DOHH2 (cell line): Measurements from ENCODE around the gene TEX35.

Experiments
- H3F3A ChIP-seq: fragments of 200-600 bp; sonication (generic), shearing (Covaris generic); 2 replicates; pipeline ENCODE4 v1.6.0; 2016; ENCODE audit warnings: antibody characterized with exemption, mild to moderate bottlenecking; ENCODE audit not compliant: control insufficient read depth, insufficient read depth
- H3K27ac ChIP-seq: fragments of 200-600 bp; sonication (generic); 2 replicates; pipeline ENCODE4 v1.5.1; 2014; ENCODE audit warnings: low read depth, mild to moderate bottlenecking, low read length, moderate library complexity
- H3K27me3 ChIP-seq: fragments of 200-600 bp; sonication (generic); 2 replicates; pipeline ENCODE4 v1.6.1; 2014; ENCODE audit warnings: mild to moderate bottlenecking, low read length, mixed read lengths; ENCODE audit not compliant: control insufficient read depth
- H3K36me3 ChIP-seq: fragments of 200-600 bp; sonication (generic); 2 replicates; pipeline ENCODE4 v1.6.1; 2014; ENCODE audit warnings: mild to moderate bottlenecking, low read length, moderate library complexity, mixed read lengths; ENCODE audit not compliant: control insufficient read depth
- H3K4me1 ChIP-seq: fragments of 200-600 bp; sonication (generic); 2 replicates; pipeline ENCODE4 v1.6.1; 2014; ENCODE audit warnings: mild to moderate bottlenecking, low read length, mixed read lengths; ENCODE audit not compliant: control insufficient read depth
- H3K4me2 ChIP-seq: fragments of 200-600 bp; sonication (generic); 2 replicates; pipeline ENCODE4 v1.6.0; 2014; ENCODE audit warnings: mild to moderate bottlenecking, low read length, moderate library complexity
- H3K4me3 ChIP-seq: fragments of 200-600 bp; sonication (generic); 2 replicates; pipeline ENCODE4 v1.5.1; 2014; ENCODE audit warnings: mild to moderate bottlenecking, low read length, mixed read lengths
- H3K79me2 ChIP-seq: fragments of 200-600 bp; sonication (generic); 2 replicates; pipeline ENCODE4 v1.6.1; 2014; ENCODE audit warnings: mild to moderate bottlenecking, low read length, mixed read lengths; ENCODE audit not compliant: control insufficient read depth
- H3K9me2 ChIP-seq: fragments of 200-600 bp; sonication (generic); replicated peaks from 2 replicates; pipeline ENCODE4 v1.6.1; 2014; ENCODE audit warnings: mild to moderate bottlenecking, low read length, mixed read lengths; ENCODE audit not compliant: control insufficient read depth
- H3K9me3 ChIP-seq: fragments of 200-600 bp; sonication (generic); 2 replicates; pipeline ENCODE4 v1.6.1; 2014; ENCODE audit warnings: antibody characterized with exemption, low read length, mixed read lengths; ENCODE audit not compliant: control insufficient read depth, insufficient read depth
- H4K20me1 ChIP-seq: fragments of 200-600 bp; sonication (generic); 2 replicates; pipeline ENCODE4 v1.6.0; 2014; ENCODE audit warnings: low read depth, mild to moderate bottlenecking, antibody characterized with exemption, low read length, moderate library complexity; ENCODE audit not compliant: control insufficient read depth, insufficient read depth
- EZH2phosphoT487 ChIP-seq: fragments of 200-600 bp; sonication (generic); IDR thresholded peaks from 2 replicates; pipeline ENCODE4 v1.6.1; 2017; ENCODE audit warnings: borderline replicate concordance, mild to moderate bottlenecking, antibody characterized with exemption, low read length, moderate library complexity, mixed read lengths
- TF ChIP-seq, protein P1 (sequence below): fragments of 200-600 bp; sonication (generic); IDR thresholded peaks from one replicate; pipeline ENCODE4 v1.5.1; 2014; ENCODE audit warnings: antibody characterized with exemption, mild to moderate bottlenecking, low read depth, low read length; ENCODE audit not compliant: poor library complexity, severe bottlenecking

Gene TEX35

GRCh38 chr1:178531887-178532286, 19.0 kb downstream of the TEX35 start:
- Histone ChIP-seq H3K9me3 (no peaks in the 10 kb centered on the region), H3K36me3 (no peaks in the 10 kb centered on the region), H3K79me2 (no peaks in the 10 kb centered on the region), H4K20me1 (no peaks in the 10 kb centered on the region), H3K4me2 (peak overlapping the region; percentile 19; the same call in 1 of the 2 replicates), H3F3A (no peaks in the 10 kb centered on the region), H3K4me1 (peaks cover 6% of the 10 kb centered on the region), H3K9me2 (no peaks in the 10 kb centered on the region), H3K27ac (no peak overlapping the region), H3K27me3 (no peaks in the 10 kb centered on the region), H3K4me3 (no peak overlapping the region)
- TF ChIP-seq, protein P1, sequence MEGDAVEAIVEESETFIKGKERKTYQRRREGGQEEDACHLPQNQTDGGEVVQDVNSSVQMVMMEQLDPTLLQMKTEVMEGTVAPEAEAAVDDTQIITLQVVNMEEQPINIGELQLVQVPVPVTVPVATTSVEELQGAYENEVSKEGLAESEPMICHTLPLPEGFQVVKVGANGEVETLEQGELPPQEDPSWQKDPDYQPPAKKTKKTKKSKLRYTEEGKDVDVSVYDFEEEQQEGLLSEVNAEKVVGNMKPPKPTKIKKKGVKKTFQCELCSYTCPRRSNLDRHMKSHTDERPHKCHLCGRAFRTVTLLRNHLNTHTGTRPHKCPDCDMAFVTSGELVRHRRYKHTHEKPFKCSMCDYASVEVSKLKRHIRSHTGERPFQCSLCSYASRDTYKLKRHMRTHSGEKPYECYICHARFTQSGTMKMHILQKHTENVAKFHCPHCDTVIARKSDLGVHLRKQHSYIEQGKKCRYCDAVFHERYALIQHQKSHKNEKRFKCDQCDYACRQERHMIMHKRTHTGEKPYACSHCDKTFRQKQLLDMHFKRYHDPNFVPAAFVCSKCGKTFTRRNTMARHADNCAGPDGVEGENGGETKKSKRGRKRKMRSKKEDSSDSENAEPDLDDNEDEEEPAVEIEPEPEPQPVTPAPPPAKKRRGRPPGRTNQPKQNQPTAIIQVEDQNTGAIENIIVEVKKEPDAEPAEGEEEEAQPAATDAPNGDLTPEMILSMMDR, result no peak
- TF ChIP-seq EZH2phosphoT487, result no peak

- TF ChIP-seq, protein P1, result peak; percentile 98
- no peak for TF ChIP-seq EZH2phosphoT487
- no peak overlapping the region for H3K27ac ChIP-seq
- no peaks in the 10 kb centered on the region for H3K27me3 ChIP-seq
- H3K9me2 ChIP-seq, result no peaks in the 10 kb centered on the region
- H4K20me1 ChIP-seq, result no peaks in the 10 kb centered on the region
- H3F3A ChIP-seq, result no peaks in the 10 kb centered on the region
- H3K4me3 ChIP-seq, result no peak overlapping the region
- H3K79me2 ChIP-seq, result no peaks in the 10 kb centered on the region
- H3K36me3 ChIP-seq, result no peaks in the 10 kb centered on the region
- H3K9me3 ChIP-seq, result no peaks in the 10 kb centered on the region
- peaks cover 6% of the 10 kb centered on the region for H3K4me1 ChIP-seq
- H3K4me2 ChIP-seq, result peak overlapping the region; percentile 19; the same call in 1 of the 2 replicates
Measured at GRCh38 chr1:178532392-178532791, 19.5 kb downstream of the TEX35 start.

DNA sequence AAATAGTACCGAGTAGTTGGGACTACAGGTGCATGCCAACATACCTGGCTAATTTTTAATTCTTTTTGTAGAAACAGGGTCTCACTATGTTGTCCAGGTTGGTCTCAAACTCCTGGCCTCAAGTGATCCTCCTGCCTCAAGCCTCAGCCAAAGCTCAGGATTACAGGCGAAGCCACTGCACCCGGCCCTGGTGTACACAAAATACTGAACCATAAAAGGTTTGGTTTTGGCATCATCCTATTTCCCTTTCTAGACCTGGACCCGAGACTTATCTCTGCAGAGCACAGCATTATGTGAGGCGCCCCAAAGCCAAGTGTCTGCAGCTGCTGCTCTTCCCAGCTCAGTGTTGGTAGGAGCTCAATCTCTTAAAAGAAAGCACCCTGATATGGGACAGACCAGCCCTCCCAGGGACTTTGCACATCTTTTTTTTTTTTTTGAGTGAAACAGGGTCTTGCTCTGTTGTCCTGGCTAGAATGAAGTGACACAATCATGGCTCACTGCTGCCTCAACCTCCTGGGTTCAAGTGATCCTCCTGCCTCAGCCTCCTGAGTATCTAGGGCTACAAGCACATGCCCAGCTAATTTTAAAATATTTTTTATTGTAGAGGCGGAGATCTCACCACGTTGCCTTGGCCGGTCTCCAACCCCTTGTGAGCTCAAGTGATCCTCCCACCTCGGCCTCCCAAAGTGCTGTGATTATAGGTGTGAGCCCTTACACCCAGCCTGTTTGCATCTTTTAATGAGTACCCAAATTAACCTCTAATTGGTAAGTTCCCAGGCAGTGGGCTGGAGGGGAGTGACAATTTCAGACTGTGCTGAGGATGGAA, 20.4 kb downstream of the TEX35 start:
- Histone ChIP-seq H3K9me2 (no peaks in the 10 kb centered on the region), H4K20me1 (no peaks in the 10 kb centered on the region), H3K27ac (no peak overlapping the region), H3K36me3 (no peaks in the 10 kb centered on the region), H3K9me3 (no peaks in the 10 kb centered on the region), H3K4me3 (no peak overlapping the region), H3K27me3 (no peaks in the 10 kb centered on the region), H3K4me2 (no peak overlapping the region), H3F3A (no peaks in the 10 kb centered on the region), H3K79me2 (no peaks in the 10 kb centered on the region), H3K4me1 (peaks cover 6% of the 10 kb centered on the region)
- no peak for TF ChIP-seq EZH2phosphoT487
- TF ChIP-seq, protein P1, result no peak
